AG04449 (cell line): ENCODE data around the gene ERO1B.

ENCODE experiments used
- CTCF ChIA-PET: fragments of 350-600 bp; formaldehyde crosslinking; extraction: SDS; loops from one replicate; lab custom pipeline; 2021; ENCODE audit warnings: antibody characterized with exemption; lab: Yijun Ruan, JAX
- POLR2A ChIA-PET: fragments of 400-600, 350-600 bp; formaldehyde crosslinking; extraction: SDS; loops from one replicate; lab custom pipeline; 2020; ENCODE audit warnings: antibody characterized with exemption, inconsistent platforms; lab: Yijun Ruan, JAX
- DNase-seq: peaks from one replicate; pipeline ENCODE4 v3.0.0-alpha.2; 2010; ENCODE audit warnings: low read depth, low spot score
- H3K4me3 ChIP-seq: 2 replicates; pipeline ENCODE4 v1.5.1; 2011; ENCODE audit warnings: low read depth, mild to moderate bottlenecking, control low read depth, low read length
- CTCF ChIP-seq: IDR thresholded peaks from one replicate; pipeline ENCODE4 v1.5.1; 2011; ENCODE audit warnings: mild to moderate bottlenecking, moderate library complexity, low read length, control low read depth, inconsistent platforms; ENCODE audit not compliant: insufficient read depth; ENCODE audit errors: missing control alignments

Gene ERO1B

GRCh38 chr1:236313427-236313826 is 31.7 kb upstream of the ERO1B start:
- CTCF ChIA-PET: no interaction called here
- H3K4me3 ChIP-seq: no peak overlapping the region
- POLR2A ChIA-PET: no interaction called here

GRCh38 chr1:236311040-236311439 is 29.3 kb upstream of the ERO1B start:
- POLR2A ChIA-PET: no interaction called here
- TF ChIP-seq CTCF: no peak
- no peak for DNase-seq
- CTCF ChIA-PET: no interaction called here
- H3K4me3 ChIP-seq: no peak overlapping the region

More at GRCh38 chr1:236313427-236313826, 31.7 kb upstream of the ERO1B start:
- TF ChIP-seq CTCF: no peak
- no peak for DNase-seq

GRCh38 chr1:236308827-236309226 is 27.1 kb upstream of the ERO1B start:
- H3K4me3 ChIP-seq: no peak overlapping the region
- no peak for DNase-seq
- no peak for TF ChIP-seq CTCF
- ChIA-PET CTCF (no interaction called here), POLR2A (no interaction called here)

GRCh38 chr1:236307435-236307834 is 25.7 kb upstream of the ERO1B start:
- no peak for DNase-seq
- ChIA-PET CTCF (no interaction called here), POLR2A (no interaction called here)
- no peak for TF ChIP-seq CTCF
- H3K4me3 ChIP-seq: no peak overlapping the region

GRCh38 chr1:236304682-236305081 is 22.9 kb upstream of the ERO1B start:
- ChIA-PET POLR2A (no interaction called here), CTCF (no interaction called here)
- no peak for TF ChIP-seq CTCF
- H3K4me3 ChIP-seq: no peak overlapping the region
- no peak for DNase-seq

- no peak for TF ChIP-seq CTCF
- H3K4me3 ChIP-seq: no peak overlapping the region
- CTCF ChIA-PET: no interaction called here
- no peak for DNase-seq
- POLR2A ChIA-PET: no interaction called here
These were observed 21.9 kb upstream of the ERO1B start for GRCh38 chr1:236303675-236304074.
